Osteocyte (in vitro differentiated cells): ENCODE measurements around the gene CASKIN2. TPM values are rescaled to one million over a fixed set of nuclear protein-coding genes. Genes with fewer than 3 reads are reported as not detected.

ENCODE experiments used
- DNase-seq: peaks from one replicate; pipeline ENCODE4 v3.0.0; 2021; ENCODE audit warnings: mixed read lengths; ENCODE audit not compliant: unreplicated experiment; ENCODE audit errors: extremely low spot score
- H3K27ac Mint-ChIP-seq: one replicate; pipeline ENCODE4 v1.8.0; 2021; ENCODE audit warnings: mild to moderate bottlenecking, mixed read lengths; ENCODE audit not compliant: unreplicated experiment
- H3K27me3 Mint-ChIP-seq: one replicate; pipeline ENCODE4 v1.8.0; 2021; ENCODE audit warnings: mixed read lengths; ENCODE audit not compliant: unreplicated experiment
- H3K36me3 Mint-ChIP-seq: one replicate; pipeline ENCODE4 v1.8.0; 2021; ENCODE audit warnings: mixed read lengths; ENCODE audit not compliant: unreplicated experiment
- H3K4me1 Mint-ChIP-seq: one replicate; pipeline ENCODE4 v1.8.0; 2021; ENCODE audit warnings: mixed read lengths; ENCODE audit not compliant: unreplicated experiment
- H3K4me3 Mint-ChIP-seq: one replicate; pipeline ENCODE4 v1.8.0; 2021; ENCODE audit warnings: mild to moderate bottlenecking, moderate library complexity, mixed read lengths; ENCODE audit not compliant: unreplicated experiment
- H3K9me3 Mint-ChIP-seq: one replicate; pipeline ENCODE4 v1.8.0; 2021; ENCODE audit warnings: mixed read lengths; ENCODE audit not compliant: unreplicated experiment
- total RNA-seq: library from RNA; stranded (reverse); gene quantifications from 2 replicates; pipeline ENCODE4 v1.2.1, GENCODE V29; 2021
- TF ChIP-seq, protein P1 (sequence below): fragments of 200-600 bp; sonication (generic); IDR thresholded peaks from 2 replicates; pipeline ENCODE4 v1.5.0; 2021; ENCODE audit warnings: antibody characterized with exemption, mild to moderate bottlenecking, moderate library complexity

The CASKIN2 gene
- total RNA-seq, 1 donor from 2014 or later: 28.1 TPM

DNA sequence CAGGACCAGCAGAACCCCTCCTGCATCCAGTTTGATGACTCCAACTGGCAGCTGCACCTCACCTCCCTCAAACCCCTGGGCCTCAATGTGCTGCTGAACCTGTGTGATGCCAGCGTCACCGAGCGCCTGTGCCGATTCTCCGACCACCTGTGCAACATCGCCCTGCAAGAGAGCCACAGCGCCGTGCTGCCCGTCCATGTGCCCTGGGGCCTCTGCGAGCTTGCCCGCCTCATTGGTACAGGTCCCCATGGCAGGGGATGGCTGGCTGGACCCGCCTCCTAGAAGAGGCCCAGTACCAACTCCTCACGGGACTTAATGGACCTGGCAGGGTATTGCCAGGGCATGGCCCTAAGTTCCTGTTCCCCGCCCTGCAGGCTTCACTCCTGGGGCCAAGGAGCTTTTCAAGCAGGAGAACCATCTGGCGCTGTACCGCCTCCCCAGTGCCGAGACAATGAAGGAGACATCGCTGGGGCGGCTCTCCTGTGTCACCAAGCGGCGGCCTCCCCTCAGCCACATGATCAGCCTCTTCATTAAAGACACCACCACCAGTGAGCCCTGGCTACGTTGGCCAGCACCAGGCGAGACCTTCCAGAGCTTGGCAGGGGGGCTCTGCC lies 22.7 kb downstream of the CASKIN2 start:
- H3K27ac Mint-ChIP-seq: no peak overlapping the region
- H3K36me3 Mint-ChIP-seq: peaks cover 12% of the 10 kb centered on the region
- H3K9me3 Mint-ChIP-seq: no peaks in the 10 kb centered on the region
- TF ChIP-seq, protein P1, sequence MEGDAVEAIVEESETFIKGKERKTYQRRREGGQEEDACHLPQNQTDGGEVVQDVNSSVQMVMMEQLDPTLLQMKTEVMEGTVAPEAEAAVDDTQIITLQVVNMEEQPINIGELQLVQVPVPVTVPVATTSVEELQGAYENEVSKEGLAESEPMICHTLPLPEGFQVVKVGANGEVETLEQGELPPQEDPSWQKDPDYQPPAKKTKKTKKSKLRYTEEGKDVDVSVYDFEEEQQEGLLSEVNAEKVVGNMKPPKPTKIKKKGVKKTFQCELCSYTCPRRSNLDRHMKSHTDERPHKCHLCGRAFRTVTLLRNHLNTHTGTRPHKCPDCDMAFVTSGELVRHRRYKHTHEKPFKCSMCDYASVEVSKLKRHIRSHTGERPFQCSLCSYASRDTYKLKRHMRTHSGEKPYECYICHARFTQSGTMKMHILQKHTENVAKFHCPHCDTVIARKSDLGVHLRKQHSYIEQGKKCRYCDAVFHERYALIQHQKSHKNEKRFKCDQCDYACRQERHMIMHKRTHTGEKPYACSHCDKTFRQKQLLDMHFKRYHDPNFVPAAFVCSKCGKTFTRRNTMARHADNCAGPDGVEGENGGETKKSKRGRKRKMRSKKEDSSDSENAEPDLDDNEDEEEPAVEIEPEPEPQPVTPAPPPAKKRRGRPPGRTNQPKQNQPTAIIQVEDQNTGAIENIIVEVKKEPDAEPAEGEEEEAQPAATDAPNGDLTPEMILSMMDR: no peak
- DNase-seq: no peak
- H3K4me3 Mint-ChIP-seq: no peak overlapping the region
- peaks cover under 1% of the 10 kb centered on the region for H3K4me1 Mint-ChIP-seq
- no peaks in the 10 kb centered on the region for H3K27me3 Mint-ChIP-seq

DNA sequence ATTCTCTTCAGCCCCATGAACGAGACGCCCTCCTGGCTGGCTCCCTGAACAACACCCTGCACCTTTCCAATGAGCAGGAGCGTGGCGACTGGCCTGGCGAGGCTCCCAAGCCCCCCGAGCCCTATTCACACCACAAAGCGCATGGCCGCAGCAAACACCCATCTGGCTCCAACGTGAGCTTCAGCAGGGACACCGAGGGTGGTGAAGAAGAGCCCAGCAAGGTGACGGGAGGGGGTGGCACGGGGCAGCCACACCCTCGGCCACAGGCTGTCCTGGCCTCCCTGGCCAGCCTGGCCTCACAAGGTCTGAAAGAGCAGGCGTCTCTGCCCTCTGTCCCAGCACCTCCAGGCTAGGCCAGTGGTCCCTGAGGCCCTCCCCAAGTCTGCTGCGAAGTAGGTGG lies 23.7 kb downstream of the CASKIN2 start:
- Mint-ChIP-seq H3K36me3 (peaks cover 9% of the 10 kb centered on the region), H3K27ac (no peak overlapping the region), H3K9me3 (no peaks in the 10 kb centered on the region), H3K4me1 (peaks cover 10% of the 10 kb centered on the region), H3K27me3 (no peaks in the 10 kb centered on the region), H3K4me3 (no peak overlapping the region)
- TF ChIP-seq, protein P1: no peak
- DNase-seq: no peak

DNA sequence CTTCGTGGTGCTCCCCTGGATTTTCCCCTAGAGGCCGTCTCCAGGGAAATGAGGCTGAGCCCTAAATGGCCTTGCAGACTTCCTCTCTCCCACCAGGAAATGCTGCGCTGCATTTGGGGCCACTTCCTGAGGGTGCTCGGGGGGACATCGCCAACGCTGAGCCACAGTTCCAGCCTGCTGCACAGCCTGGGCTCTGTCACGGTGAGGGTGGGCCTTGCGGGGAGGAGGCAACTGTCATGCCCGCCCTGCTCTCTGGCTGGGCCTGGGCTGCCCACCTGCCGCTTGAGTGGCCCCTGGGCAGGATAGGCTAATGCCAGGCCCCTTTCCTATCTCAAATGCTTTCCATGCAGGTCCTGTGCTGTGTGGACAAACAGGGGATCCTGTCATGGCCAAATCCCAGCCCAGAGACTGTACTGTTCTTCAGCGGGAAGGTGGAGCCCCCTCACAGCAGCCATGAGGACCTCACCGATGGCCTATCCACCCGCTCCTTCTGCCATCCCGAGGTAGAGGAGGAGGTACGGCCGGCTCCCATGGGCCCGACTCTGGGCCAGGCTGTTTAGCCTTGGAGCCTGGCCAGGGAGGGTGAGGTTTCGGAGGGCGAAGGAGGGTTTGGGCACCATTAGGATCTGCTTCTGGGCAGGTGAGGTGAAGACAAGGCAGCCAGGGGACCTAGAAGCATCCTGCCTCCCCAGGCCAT lies 24.2 kb downstream of the CASKIN2 start:
- TF ChIP-seq, protein P1: no peak
- H3K9me3 Mint-ChIP-seq: no peaks in the 10 kb centered on the region
- H3K27ac Mint-ChIP-seq: no peak overlapping the region
- H3K4me1 Mint-ChIP-seq: peaks cover 10% of the 10 kb centered on the region
- no peak overlapping the region for H3K4me3 Mint-ChIP-seq
- H3K36me3 Mint-ChIP-seq: peaks cover 14% of the 10 kb centered on the region
- DNase-seq: no peak
- no peaks in the 10 kb centered on the region for H3K27me3 Mint-ChIP-seq

GRCh38 chr17:75490173-75490743 lies 25.1 kb downstream of the CASKIN2 start:
- Mint-ChIP-seq H3K9me3 (no peaks in the 10 kb centered on the region), H3K36me3 (peaks cover 10% of the 10 kb centered on the region), H3K4me1 (peaks cover 10% of the 10 kb centered on the region), H3K4me3 (no peak overlapping the region), H3K27me3 (no peaks in the 10 kb centered on the region), H3K27ac (no peak overlapping the region)
- DNase-seq: no peak
- TF ChIP-seq, protein P1: no peak

- Mint-ChIP-seq H3K27ac (no peak overlapping the region), H3K4me3 (no peak overlapping the region), H3K27me3 (no peaks in the 10 kb centered on the region), H3K9me3 (no peaks in the 10 kb centered on the region), H3K4me1 (peaks cover 10% of the 10 kb centered on the region), H3K36me3 (peaks cover 10% of the 10 kb centered on the region)
- TF ChIP-seq, protein P1: no peak
- DNase-seq: no peak
Measured at GRCh38 chr17:75489511-75489955, 25.8 kb downstream of the CASKIN2 start.
